GM18873 (cell line): ENCODE measurements around the gene XCL2.
"Not testable (repeated sequence)": the region's sequence is repeated elsewhere in the genome, so short reads cannot be mapped to it uniquely, and the experiment has no call there.

ENCODE experiments used
- ATAC-seq: cut with Tn5 transposase; IDR thresholded peaks from one replicate; pipeline ENCODE4 v1.9.1; 2021; ENCODE audit warnings: mild to moderate bottlenecking, moderate library complexity, moderate number of reproducible peaks; ENCODE audit not compliant: unreplicated experiment, low FRiP score

XCL2 gene

GRCh38 chr1:168543840-168544498, at the start of gene XCL2:
XCL2 (minus strand) TSS chr1:168543997; CDS start chr1:168543964, 33 bp downstream.
- ATAC-seq, result not testable (repeated sequence)

GRCh38 chr1:168591641-168592250, 47.9 kb upstream of the XCL2 start:
- ATAC-seq, result no peak

- ATAC-seq, result no peak
Measured at GRCh38 chr1:168591066-168591465, 47.3 kb upstream of the XCL2 start.

GRCh38 chr1:168589167-168589566, 45.4 kb upstream of the XCL2 start:
- ATAC-seq, result no peak

DNA sequence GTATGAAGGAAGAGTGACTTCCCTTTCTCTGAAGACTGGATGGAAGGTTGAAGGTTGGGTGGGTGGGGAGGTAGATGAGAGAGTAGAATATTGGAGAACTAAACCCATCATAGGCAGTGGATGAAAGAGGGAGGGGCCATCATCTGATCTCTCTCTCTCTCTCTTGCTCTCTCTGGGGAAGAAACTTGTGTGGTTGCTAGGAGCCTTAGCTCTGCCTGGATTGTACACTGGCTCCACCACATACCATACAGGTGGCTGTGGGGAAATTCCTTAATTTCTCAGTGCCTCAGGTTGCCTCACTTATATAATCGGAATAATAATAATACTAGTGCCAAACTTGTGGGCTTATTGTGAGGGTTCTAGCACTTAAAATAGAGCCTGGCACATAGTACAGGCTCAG, 42.1 kb upstream of the XCL2 start:
- no peak for ATAC-seq

DNA sequence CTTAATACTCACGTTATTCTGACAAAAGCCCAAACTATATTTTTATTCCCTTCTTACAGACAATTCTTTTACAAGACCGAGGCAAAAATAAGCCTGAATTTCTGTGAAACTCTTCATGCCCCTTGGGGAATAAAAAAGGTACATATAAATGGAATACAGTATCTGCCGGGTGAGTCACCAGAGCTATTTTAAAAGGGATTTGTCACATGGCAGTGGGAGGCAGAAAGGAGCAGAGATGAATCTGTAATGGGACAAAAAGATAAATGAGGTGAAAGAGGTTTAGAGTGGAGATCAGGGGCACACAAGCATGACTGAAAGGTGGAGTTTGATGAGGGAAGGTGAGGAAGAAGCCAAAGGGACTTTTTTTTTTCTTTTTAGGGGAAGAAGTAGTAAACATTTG, 41.4 kb upstream of the XCL2 start:
- no peak for ATAC-seq

- ATAC-seq, result no peak
Measured at GRCh38 chr1:168583571-168583970, 39.8 kb upstream of the XCL2 start.

DNA sequence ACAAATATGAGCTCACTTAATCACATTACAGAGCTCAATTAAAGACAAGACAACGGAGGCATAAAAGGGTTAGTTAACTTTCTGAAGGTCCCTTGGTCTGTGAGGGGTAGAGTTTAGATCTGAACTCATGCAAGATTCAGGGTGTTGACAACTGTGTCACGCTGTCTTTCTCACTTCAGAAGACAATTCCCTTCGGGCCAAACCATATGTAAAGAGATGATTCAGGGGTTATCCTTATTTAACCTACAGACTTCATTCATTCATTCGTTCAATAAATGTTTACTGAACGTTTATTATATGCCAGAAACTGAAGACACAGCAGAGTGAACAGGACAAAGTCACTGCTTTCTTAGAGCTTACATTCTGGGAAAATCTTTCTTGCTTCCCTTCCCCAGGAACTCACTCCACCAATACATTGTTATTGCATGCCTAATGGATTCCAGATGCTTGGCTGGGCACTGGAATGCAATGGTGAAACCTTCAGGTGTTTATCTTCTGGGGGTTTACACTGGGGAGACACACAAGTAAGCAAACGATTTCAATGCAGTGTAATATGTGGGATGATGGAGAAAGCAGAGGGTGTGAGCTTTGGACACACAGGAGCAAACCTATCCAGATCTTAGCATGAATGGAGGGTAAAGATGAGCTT, 39.0 kb upstream of the XCL2 start:
- no peak for ATAC-seq

- ATAC-seq, result no peak
Measured at GRCh38 chr1:168581817-168582572, 38.2 kb upstream of the XCL2 start.

GRCh38 chr1:168580991-168581390, 37.2 kb upstream of the XCL2 start:
- ATAC-seq, result not testable (repeated sequence)

DNA sequence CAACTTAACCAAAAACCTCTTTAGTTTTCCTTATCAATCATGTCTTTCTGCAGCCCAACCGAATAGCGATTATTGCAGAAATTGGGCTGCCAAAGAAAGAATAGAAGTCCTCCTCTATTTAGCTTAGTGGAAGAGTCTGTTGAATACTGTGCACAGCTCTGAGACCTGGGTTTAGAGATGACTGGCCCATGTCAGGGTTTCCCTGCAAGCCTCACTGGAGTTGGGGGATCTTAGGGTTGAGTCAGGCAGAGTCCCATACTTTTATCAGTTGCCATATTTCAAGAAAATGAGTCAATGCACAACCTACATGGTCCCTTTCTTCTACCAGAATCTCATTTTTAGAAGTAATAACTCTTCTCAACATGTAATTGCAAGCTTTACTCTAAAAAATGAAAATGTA, 36.5 kb upstream of the XCL2 start:
- not testable (repeated sequence) for ATAC-seq

- not testable (repeated sequence) for ATAC-seq
Measured at GRCh38 chr1:168578531-168579185, 34.9 kb upstream of the XCL2 start.

DNA sequence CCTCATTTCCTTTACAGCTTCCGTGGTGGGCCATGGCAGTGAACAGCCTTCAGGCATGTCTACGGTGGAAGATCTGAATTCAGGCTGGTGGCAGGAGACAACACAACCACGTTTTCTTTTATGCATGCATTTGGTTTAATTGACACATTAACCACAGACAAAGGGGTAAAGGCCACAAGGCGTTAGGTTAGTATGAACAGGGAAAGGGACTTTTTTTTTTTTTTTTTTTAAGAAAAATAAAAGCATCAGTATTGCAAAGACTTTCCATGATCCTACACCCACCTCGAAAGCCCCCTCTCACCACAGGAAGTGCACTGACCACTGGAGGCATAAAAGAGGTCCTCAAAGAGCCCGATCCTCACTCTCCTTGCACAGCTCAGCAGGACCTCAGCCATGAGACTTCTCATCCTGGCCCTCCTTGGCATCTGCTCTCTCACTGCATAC, 32.5 kb upstream of the XCL2 start, which contains the start of gene XCL1:
Gene XCL1 (plus strand): TSS at position 361 of the 444 bp plus-strand sequence. CDS start 33 bp downstream, at position 394.
- ATAC-seq, result not testable (repeated sequence)

- not testable (repeated sequence) for ATAC-seq
Measured at GRCh38 chr1:168574234-168574633, 30.4 kb upstream of the XCL2 start.

- ATAC-seq, result no peak
Measured at GRCh38 chr1:168572633-168573032, 28.8 kb upstream of the XCL2 start.

- no peak for ATAC-seq
Measured at GRCh38 chr1:168570652-168571051, 26.9 kb upstream of the XCL2 start.

GRCh38 chr1:168568346-168568745, 24.5 kb upstream of the XCL2 start:
- ATAC-seq, result no peak

GRCh38 chr1:168567568-168567967, 23.8 kb upstream of the XCL2 start:
- ATAC-seq, result no peak

- no peak for ATAC-seq
Measured at GRCh38 chr1:168567007-168567406, 23.2 kb upstream of the XCL2 start.

DNA sequence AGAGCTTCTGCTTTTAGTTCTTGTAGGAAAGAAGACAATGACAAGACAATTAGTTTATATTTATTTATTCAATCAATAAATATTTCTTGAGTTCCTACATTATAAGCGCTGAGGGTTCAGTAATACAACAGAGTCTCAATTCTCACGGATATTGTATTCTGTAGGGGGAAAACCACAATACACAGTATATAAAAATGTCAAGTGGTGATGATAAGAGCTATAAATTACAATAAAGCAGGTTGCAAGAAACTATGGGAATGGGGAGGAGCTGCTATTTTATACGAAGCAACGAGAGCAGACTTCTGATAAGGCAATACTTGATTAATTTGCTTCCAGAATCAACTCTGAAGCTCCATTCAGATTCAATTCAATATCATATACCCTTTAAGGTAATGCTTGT, 22.0 kb upstream of the XCL2 start:
- no peak for ATAC-seq
